Stimulated activated CD4-positive, alpha-beta T cell treated with anti-CD3 and anti-CD28 coated beads, Interleukin-1b, Interleukin-23, amount 100 ng/mL, for 4 hours (primary cell): ENCODE data around the gene BAIAP2.

Source experiments
- DNase-seq, 2 donors: peaks; one replicate each; pipeline ENCODE4 v3.0.0-alpha.2; 2020; ENCODE audit warnings: low read depth in 2 of 2

Gene BAIAP2

DNA sequence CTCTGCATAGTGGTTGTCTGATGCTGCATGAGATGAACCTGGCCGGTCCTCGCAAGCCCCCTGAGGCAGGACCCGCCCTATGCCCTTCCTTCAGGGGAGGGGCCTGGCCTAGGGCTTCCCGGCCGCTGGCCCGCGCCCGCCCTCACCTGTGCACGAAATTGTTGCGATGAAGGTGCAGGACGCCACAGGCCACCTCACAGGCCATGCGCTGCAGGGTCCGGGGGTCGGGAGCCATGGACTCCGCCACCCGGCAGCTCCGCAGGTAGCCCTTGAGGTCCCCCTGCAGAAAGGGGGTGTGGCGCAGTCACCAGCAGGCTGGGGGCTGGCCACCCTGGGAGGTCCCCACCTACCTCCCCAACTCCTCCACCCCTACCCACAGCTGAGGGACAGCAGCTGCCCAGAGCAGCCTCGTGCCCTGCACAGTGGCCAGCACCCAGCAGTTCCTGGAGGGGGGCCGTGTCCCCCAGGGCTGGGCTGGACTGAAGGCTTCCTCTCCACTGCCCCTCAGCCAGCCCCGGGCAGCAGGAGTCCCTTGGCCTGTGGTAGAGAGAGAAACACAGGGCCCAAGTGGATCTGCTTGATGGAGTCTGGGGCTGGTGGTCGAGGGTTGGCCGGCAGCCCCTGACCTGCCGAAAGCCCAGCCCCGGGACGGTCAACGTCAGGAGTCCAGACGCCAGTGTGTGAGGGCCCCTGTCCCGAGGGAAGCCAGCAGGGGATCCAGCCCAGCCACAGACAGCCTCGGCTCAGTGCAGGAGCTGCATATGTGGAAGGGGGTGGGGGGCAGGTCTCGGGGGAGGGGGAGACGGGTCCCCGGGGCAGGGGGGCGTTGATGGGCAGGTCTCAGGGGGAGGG, 91.6 kb downstream of the BAIAP2 start:
- no peak for DNase-seq

DNA sequence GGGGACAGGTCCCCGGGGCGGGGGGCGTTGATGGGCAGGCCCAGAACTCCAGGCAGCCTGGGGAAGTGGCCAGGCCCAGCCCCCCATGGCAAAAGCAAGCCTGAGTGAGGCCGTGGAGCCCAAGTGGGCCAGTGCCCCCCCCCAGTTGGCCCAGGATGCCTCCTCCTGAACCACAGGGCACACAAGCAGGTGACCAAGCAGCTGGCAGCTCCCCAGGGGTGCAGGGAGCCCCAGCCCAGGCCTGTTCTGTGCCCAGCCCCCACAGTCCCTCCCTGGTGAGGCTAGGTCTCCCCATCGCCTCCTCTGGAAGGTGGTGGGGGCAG, 92.1 kb downstream of the BAIAP2 start:
- no peak for DNase-seq

DNA sequence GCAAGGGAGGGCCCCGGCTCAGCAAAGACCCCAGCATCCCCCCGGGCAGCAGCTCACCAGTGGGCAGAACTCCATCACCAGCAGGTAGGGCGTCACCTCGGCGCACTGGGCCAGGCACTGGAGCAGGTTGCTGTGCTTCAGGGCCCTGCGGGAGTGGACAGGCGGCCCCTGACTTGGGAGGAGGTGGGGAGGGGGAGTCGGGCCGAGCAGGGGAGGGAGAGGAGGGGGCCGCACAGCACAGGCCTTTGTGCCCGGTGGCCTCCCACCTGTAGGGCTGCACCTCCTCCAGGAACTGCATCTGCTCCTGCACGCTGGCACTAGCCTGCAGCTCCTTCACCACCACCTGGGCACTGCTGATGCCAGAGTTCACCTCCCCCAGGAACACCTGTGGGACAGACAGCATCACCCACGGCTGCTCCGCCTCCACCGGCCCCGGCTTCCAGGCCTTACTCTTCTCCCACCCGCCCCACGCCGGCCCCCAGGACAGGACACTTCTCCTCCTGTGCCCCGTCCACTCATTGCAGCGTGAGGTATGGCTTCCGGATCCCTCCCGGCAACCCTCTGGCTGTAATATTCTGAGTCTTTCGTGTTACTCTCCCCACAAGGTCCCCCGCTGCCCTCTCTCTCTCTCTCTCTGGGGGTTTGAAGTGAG, 92.7 kb downstream of the BAIAP2 start:
- DNase-seq = no peak

DNA sequence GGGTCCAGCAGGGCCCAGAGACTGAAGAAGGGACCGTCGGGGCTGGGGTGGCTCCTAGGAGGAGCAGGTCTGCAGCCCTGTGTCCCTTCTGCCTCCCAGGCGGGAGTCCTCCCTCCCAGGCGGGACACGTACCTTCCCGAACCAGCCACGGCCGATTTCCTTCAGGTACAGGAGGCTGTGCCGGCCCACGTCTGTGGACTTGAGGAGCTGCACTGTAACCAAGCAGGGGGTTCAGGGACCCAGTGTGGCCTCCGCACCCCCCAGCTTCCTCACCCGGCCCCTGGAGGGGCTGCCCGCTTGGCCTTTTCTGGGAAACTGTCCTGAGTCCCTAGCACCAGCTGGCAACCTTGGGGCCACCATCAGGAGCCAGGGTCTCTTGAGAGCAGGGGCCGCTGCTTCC, 93.4 kb downstream of the BAIAP2 start:
- no peak for DNase-seq

DNA sequence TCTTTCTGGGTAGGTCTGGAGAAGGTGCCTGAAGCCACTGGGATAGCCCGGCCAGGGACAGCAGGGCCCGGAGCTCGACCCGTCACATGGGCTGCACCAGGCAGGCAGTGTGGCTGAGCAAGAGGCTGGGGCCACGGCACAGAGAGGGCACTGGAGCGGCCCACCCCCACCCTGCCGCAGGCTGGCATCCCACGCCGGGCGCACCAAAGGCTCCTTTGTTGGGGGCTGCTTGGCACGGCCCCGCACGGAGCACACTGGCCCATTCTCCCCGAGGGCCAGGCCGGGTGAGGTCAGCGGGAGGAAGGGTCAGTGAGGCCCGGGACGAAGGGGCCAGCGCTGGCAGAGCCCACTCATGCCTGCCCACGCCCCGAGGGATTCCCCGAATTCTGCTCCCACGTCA, 93.8 kb downstream of the BAIAP2 start:
- no peak for DNase-seq

DNA sequence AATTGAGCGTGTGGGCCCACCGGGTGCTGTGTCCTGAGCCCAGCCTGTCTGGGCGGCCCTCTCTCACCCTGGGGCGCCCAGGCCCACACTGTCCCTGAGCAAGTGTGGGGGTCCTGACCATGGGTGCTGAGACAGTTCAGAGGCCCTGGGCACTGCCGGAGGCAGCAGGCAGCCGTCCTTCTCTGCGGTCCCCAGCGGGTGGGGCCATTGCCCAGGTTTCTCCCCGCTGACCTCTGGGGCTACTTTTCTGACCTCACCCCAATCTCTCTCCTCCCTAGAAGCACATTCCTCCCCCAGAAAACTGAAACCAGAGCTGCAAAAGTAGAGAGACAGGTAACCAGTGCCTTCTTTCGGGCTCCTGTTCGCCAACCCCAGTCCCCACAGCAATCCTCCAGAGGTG, 94.3 kb downstream of the BAIAP2 start:
- no peak for DNase-seq

DNA sequence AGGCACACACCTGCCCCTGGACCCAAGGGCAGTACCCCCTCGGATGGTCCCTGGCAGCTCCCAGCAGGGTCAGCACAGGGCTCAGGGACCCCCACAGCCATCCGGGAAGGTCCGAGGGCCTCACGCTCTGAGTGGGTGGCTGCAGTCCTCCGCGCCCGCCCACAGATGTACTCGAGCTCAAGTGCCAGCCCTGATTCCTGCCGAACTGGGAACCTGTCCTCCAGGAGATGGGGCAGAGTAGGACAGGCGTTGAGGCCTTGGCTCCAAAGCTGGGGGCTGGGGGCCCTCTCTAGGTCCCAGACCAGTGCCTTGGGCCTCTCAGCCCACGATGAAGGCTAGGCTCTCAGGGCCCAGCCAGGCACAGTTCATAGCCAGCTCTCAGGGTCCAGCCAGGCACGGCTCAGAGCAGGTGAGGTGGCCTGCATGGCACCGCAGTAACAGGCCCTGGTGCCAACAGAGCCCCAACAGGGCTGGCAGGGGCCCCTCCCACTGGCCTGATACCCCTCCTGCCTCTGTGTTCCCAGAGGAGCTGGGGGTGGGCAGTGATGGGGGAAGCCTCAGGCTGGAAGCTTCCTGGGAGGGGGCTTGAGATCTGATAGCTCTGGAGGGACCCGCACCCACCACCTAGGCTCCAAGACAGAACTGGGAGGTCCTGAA, 94.9 kb downstream of the BAIAP2 start:
- DNase-seq = no peak

DNA sequence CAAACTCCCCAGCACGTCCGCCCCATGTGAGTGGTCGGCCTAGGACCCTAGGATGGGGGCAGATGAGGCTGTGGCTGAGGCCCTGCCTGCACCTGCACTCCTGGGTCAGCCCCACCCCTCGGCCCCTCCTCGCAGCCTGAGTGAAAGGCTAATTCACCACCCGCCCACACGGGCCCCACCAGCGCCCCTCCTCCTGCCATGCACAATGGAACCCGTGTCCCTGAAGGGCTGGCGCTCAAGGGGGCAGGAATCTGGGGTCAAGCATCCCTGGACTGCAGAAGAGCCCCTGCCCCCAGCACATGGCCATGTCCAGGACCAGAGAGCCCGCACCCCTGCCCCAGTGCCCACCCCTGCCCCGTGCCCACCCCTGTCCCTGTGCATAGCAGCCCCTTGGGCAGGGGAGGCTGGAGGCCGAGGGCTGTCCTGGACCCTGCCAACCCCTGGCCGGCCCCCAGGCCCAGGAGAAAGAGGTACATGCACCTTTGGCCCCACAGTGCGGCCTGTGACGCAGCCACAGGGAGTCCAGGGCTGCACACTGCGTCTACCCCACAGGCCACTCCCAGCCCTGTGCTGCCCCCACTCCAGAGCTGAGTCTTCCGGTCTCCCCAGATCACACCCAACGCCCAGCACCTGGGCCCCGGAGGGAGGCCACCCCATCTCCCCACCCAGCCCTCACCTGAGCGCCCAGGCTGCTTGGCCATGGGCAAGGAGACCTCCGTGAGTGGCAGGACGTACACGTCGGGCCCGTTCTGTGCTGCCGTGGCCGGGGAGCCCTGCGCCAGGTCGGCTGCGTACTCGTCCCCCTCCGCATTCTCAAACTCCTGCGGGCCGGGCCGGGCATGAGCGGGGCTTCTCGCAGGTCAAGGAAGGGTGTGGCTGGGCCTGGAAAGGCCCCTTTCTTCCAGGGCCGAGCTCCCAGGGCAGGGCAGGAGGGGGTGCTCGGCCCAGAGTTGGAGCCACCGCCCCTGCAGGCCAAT, 95.7 kb downstream of the BAIAP2 start:
- DNase-seq = no peak

DNA sequence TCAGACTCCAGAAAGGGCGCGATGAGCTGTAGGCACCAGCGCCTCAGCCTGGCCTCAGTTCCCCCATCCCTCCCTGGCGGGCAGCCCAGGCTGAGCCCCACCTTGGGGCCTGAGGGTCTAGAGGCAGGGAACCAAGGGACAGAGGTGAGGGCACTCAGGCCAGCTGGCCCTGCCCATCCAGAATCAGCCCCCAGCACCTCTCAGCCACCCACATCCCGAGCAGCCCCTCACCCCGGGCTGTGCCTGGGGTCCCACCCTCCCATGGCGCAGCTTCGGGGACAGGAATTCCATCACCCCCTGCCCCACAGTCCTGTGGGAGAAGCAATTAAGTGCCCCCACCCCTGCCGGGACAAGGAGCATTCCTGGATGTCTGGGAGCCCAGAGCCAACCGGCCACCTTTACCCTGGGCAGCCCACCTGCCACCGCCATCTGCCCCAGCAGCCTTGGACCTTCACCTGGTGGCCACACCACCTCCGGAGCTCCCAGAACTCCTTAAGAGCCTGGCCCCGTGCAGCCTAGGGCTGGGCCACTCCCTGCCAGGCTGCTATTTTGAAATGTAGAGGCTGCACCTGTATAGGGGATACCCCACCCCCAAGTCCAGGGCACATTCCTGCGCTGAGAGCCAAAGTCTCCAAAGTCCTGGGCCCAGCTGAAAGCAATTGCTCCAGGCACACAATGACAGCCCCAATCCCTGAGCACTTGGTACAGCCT, 96.7 kb downstream of the BAIAP2 start:
- no peak for DNase-seq

DNA sequence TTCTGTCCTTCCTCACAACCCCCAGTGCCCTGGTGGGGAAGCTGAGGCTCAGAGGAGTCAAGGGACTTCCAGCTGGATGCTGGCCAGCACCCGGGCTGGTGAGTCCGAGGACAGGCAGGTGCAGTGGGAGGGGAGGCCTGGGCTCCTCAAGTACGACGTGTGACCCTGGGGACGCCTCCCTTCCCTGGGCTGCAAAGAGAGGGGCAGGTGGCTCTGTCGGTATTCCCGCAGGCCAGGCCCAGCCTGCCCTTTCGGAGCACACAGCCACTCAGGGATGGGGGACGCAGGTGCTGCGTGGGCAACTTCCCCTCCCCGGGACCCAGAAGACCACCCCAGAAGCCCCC, 97.2 kb downstream of the BAIAP2 start:
- no peak for DNase-seq

DNA sequence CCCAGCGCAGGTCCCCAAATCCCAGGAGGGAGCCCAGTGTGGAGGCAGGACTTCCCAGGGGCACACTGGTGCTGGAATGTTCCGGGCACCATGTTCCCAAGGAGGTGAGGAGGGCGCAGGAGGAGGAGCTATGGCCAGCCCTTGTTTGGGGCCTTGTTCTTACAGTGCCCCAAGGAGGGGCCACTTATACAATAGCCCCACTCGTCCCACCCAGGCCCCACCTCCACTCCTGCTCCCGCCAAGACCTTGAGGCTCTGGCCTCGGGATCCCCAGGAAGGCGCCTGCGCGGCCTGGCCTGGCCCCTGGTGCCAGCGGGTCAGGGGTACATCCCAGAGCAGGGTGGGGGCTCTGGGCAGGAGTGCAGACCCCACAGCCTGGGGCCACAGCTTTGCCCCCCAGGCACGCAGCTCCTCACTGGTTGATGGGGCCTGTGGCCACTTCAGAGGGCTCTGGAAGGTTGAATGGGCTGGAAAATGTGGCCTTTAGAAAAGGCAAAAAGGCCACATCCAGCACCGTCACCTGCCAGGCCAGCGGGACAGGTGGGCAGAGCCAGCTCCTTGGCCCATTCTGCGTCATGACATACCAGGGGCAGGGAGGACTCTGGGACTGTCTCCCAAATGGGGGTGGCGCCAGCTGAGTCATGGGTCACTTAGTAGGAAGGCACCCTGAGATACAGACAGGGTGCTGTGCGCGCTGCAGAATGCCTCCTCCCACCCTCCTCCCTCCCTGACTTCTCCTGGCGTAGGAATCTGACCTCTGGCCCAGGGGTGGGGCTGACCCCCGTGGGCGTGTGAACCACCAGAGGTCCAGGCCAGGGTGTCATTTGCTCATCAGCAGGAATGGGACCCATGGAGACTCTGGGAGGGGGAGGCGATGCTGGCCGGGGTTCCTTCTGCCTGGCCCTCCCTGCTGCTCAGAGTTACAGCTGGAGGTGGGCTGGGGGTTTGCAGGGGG, 98.1 kb downstream of the BAIAP2 start:
- DNase-seq = no peak

DNA sequence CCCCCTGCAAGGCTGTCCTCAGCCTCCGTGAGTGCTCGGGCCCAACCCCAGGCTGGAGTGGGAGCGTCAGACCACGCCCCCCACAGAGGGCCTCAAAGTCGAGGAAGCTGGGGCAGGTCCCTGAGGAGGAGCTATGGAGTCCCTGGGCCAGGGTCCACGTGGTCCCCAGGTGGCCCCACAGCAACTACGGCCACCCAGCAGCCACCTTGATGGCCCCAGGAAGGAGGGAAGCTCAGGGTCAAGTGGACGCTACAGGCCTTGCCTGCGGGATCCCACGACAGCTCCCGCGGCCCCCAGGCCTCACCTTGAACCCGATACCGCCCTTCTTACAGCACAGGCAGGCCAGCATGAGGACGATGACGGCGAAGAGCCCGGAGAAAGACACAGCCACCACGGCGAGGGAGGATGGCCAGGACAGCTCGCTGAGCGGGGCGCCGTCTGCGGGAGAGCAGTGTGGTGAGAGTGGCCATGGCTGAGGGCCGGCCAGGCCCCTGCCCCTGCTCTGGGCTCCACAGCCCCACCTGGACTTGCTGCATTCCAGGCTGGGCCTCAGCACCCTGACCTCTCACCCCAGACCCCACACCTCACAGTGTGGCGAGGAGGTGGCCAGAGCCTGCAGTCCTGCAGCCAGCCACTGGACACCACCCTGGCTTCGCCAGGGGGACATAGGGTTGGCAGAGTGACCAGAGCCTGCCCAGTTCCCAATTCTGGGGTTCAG, 99.3 kb downstream of the BAIAP2 start:
- no peak for DNase-seq

DNA sequence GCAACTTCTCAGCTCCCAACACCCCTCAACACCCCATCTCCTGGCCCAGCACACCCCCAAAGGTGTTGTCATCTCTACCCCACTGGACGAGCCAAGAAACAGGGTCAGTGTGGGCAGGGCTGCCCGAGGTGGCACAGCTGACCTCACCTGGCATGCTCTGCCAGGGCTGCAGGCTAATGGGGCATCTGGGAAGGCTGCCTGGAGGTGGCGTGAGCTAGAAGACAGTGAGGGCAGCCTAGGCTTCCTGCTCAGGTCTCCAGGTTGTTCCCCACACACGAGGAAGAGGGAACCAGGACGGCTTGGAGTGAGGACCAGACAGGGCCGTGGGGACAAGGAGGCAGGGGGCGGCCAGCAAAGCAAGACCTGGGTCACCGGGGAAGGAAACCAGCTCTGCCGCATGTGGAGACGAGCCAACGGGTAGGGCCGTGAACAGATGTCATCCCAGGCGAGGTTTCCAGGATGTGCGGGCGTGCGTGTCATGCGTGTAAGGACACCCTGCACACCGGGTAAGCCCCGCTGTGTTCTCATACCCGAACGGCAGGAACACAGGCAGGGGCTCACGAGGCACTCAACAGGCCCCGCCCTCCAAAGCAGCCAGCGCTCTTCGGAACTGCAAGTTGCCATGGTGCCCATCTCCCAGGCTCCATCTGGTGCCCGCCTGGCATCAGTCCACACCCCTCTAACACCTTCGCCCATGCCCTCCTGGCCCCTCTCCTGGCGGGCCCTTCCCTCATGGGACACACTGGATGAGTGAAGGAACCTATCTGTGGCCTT, 100.7 kb downstream of the BAIAP2 start:
- DNase-seq = no peak

DNA sequence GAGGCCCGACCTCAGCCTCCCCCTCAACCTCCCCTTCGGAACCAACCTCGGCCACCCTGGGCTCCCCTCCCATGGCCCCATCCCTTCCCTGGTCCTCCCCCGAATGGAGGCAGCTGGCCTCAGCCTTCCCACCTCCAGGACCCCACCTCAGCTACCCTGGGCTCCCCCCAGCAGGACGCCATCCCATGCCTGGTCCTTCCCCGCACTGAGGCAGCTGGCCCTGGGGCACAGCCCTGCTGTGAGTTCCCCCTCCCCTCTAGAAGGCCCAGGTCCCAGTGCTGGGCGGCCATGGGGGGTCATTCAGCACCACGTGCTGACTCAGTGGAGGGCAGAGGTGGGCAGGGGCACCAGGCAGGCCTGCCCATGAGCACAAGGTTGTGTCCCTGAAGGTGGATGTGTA, 101.4 kb downstream of the BAIAP2 start:
- DNase-seq = no peak

DNA sequence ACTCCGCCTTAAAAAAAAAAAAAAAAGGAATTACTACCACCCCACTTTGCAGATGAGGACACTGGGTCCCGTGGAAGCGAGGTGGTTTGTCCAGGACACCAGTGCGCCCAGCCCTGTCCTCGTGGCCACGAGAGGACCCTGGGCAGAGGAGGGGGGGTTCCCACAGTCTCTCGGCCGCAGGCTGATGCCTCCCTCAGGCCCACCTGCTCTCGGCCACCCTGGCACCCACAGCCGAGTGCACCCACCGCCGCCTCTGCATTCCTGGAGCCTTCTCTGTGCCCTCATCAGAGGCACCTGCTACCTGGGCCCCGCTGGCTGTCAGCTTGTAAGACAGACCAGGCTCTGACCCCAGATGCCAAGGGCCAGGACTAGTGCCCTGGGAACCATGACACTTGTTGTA, 102.3 kb downstream of the BAIAP2 start:
- no peak for DNase-seq

DNA sequence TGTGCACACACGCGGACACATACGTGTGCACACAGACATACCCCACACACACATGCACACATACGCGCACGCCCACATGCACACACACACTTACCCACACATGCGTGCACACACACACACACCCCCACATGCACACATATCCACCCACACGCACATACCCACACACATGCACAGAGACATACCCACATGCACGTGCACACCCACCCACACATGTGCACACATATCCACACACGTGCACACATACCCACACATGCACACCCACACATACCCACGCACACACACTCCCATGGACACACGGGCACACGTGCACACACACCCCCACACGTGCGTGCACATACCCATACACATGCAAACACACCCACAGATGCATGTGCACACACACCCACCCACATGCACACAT, 103.1 kb downstream of the BAIAP2 start:
- DNase-seq = no peak

DNA sequence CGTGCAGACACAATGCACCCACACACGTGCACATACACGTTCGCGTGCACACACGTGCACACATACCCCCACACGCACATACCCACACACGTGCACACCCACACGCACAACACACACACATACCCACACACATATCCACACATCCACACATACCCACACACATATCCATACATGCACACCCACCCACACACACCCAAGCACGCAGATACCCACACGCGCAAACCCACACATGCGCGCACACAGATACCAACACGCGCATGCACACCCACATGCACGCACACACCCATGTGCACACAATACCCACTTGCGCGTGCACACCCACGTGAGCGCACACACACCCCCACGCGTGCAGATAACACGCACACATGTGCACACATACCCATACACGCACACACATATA, 103.5 kb downstream of the BAIAP2 start:
- no peak for DNase-seq

DNA sequence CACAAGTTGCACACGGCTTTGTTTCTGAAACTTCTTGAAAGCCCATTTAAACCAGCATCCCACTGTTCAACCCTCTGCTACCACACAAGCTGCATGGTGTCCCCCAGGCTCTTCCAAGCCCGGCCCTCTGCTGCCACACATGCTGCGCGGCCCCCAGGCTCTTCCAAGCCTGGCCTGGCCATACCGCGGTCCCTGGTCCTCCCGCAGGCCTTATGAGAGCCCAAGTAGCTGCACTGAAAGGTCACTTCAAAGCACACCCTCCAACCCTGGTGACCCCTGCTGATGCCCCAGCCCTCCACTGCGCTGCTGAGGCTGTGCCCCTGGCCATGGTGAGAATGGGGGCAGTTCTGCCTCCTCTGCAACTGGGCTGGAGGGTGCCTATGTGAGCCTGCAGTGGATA, 104.5 kb downstream of the BAIAP2 start:
- DNase-seq = no peak

DNA sequence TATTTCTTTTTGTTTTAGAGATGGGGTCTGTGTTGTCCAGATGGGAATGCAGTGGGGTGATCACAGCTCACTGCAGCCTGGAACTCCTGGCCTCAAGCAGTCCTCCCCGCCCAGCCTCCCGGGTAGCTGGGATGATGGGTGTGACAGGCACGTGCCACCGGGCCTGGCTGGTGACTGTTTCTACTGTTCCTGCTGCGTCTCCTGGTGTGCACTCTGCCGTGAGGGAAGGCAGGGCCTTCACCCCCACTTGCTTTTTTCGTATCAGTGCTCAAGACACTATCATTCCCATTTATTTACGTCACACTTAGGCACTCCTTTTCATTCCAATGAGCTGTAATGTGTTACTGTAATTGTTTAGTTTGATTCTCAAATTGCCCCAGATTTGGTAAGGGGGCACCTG, 105.1 kb downstream of the BAIAP2 start:
- DNase-seq = no peak
